Spleen (tissue), 10 donors: ENCODE measurements around the gene RFX1. TPM values are rescaled to one million over a fixed set of nuclear protein-coding genes. Genes with fewer than 3 reads are reported as not detected.

Source experiments
- polyA plus RNA-seq, 3 donors: library from polyadenylated mRNA; stranded (reverse); fragments of 200-250 nt; gene quantifications; one replicate each; pipeline ENCODE4 v1.2.1, GENCODE V29; 2013
- total RNA-seq, 7 donors: library from RNA; depleted of rRNA in 3 of 7; stranded (reverse); fragments of >200 nt in 3 of 7; fragmentation: NEBNext Ultra II Directional in 4 of 7; extraction: Animal tissue kit (Norgen Biotek cat#: 25700) in 4 of 7; gene quantifications; one replicate each; pipeline versions ENCODE4 v1.1.0 to v1.2.1, GENCODE V29; 2016 to 2021
- donor health status: healthy with polysubstance abuse.
- donor health status: DM: no; HTN: no; CAD: no; lungs with moderate emphysema.
- donor health status: DM: no; HTN: no; CAD: no.
- donor health status: Bipolar disorder and iron deficiency.
- donor health status: healthy.
- donor health status: DM: no; HTN: no; CAD: no.
- donor health status: DM: yes; HTN: yes; CAD: no.

The RFX1 gene
- total and polyA plus RNA-seq, 10 donors: 2.2 to 22.4 (median 10.9) TPM

Other genes with a start within 250 kb of the RFX1 start
- 10 to 100 TPM; 31.2 to 64.6 (median 36.6) TPM for gene MRI1, start 241.8 kb downstream of the RFX1 start, total RNA-seq
- 10 to 100 TPM; 21.2 to 25.1 (median 21.7) TPM for gene MRI1, start 241.8 kb downstream of the RFX1 start, polyA plus RNA-seq
- gene C19orf53, start 231.9 kb downstream of the RFX1 start, total RNA-seq: 100 to 1,000 TPM in 2 of 7 donors, 10 to 100 TPM in 5; 39.6 to 190 (median 55.5) TPM
- 100 to 1,000 TPM; 137 to 183 (median 164) TPM for gene C19orf53, start 231.9 kb downstream of the RFX1 start, polyA plus RNA-seq
- 10 to 100 TPM in 3 of 7 donors, 1 to 10 TPM in 4; 6.2 to 14.8 (median 9.4) TPM for gene ZSWIM4, start 210.9 kb downstream of the RFX1 start, total RNA-seq
- gene ZSWIM4, start 210.9 kb downstream of the RFX1 start, polyA plus RNA-seq: 1 to 10 TPM; 1.5 to 4.7 (median 1.7) TPM
- gene NANOS3, start 129.2 kb downstream of the RFX1 start, total RNA-seq: not detected
- under 1 TPM; 0.42 to 0.99 (median 0.52) TPM for gene NANOS3, start 129.2 kb downstream of the RFX1 start, polyA plus RNA-seq
- 1 to 10 TPM in 6 of 7 donors, under 1 TPM in 1; 0.97 to 3.5 (median 2.1) TPM for gene BRME1, start 100.2 kb downstream of the RFX1 start, total RNA-seq
- 1 to 10 TPM; 1.3 to 3.8 (median 2.7) TPM for gene BRME1, start 100.2 kb downstream of the RFX1 start, polyA plus RNA-seq
- gene CC2D1A, start 100.1 kb downstream of the RFX1 start, total RNA-seq: 10 to 100 TPM; 26.2 to 40.1 (median 28.8) TPM
- gene CC2D1A, start 100.1 kb downstream of the RFX1 start, polyA plus RNA-seq: 10 to 100 TPM; 13.0 to 27.2 (median 24.5) TPM
- 1 to 10 TPM in 2 of 7 donors, under 1 TPM in 4, not detected in 1; 0.19 to 3.0 (median 0.79) TPM for gene PODNL1, start 67.9 kb downstream of the RFX1 start, total RNA-seq
- gene PODNL1, start 67.9 kb downstream of the RFX1 start, polyA plus RNA-seq: under 1 TPM; 0.20 to 0.54 (median 0.41) TPM
- gene DCAF15, start 53.8 kb downstream of the RFX1 start, total RNA-seq: 10 to 100 TPM; 27.7 to 58.6 (median 43.2) TPM
- gene DCAF15, start 53.8 kb downstream of the RFX1 start, polyA plus RNA-seq: 10 to 100 TPM; 44.7 to 84.9 (median 79.0) TPM
- not detected for gene RLN3, start 21.8 kb upstream of the RFX1 start, total RNA-seq
- gene RLN3, start 21.8 kb upstream of the RFX1 start, polyA plus RNA-seq: under 1 TPM in 1 of 3 donors, not detected in 2; 0.35 TPM
- 10 to 100 TPM; 15.7 to 28.7 (median 20.8) TPM for gene IL27RA, start 25.4 kb upstream of the RFX1 start, total RNA-seq
- gene IL27RA, start 25.4 kb upstream of the RFX1 start, polyA plus RNA-seq: 10 to 100 TPM; 12.8 to 14.4 (median 13.4) TPM
- gene PALM3, start 55.8 kb upstream of the RFX1 start, total RNA-seq: not detected
- gene PALM3, start 55.8 kb upstream of the RFX1 start, polyA plus RNA-seq: under 1 TPM; 0.02 to 0.32 (median 0.05) TPM
- gene MISP3, start 66.5 kb upstream of the RFX1 start, total RNA-seq: 1 to 10 TPM; 1.8 to 8.0 (median 2.0) TPM
- gene MISP3, start 66.5 kb upstream of the RFX1 start, polyA plus RNA-seq: 1 to 10 TPM; 1.5 to 2.2 (median 1.9) TPM
- gene C19orf67, start 79.5 kb upstream of the RFX1 start, total RNA-seq: 1 to 10 TPM in 1 of 7 donors, not detected in 6; 4.9 TPM
- gene C19orf67, start 79.5 kb upstream of the RFX1 start, polyA plus RNA-seq: not detected
- 10 to 100 TPM; 25.5 to 36.8 (median 30.6) TPM for gene SAMD1, start 84.4 kb upstream of the RFX1 start, total RNA-seq
- 10 to 100 TPM; 19.6 to 31.4 (median 24.3) TPM for gene SAMD1, start 84.4 kb upstream of the RFX1 start, polyA plus RNA-seq
- 100 to 1,000 TPM in 6 of 7 donors, 10 to 100 TPM in 1; 87.7 to 256 (median 132) TPM for gene PRKACA, start 111.4 kb upstream of the RFX1 start, total RNA-seq
- gene PRKACA, start 111.4 kb upstream of the RFX1 start, polyA plus RNA-seq: 10 to 100 TPM; 26.6 to 77.3 (median 31.4) TPM
- gene ASF1B, start 130.3 kb upstream of the RFX1 start, total RNA-seq: 10 to 100 TPM in 3 of 7 donors, 1 to 10 TPM in 4; 4.0 to 24.8 (median 7.0) TPM
- 10 to 100 TPM in 2 of 3 donors, 1 to 10 TPM in 1; 3.8 to 12.5 (median 10.1) TPM for gene ASF1B, start 130.3 kb upstream of the RFX1 start, polyA plus RNA-seq
- gene ADGRL1, start 199.8 kb upstream of the RFX1 start, total RNA-seq: 10 to 100 TPM in 6 of 7 donors, 1 to 10 TPM in 1; 10.0 to 21.1 (median 13.4) TPM
- gene ADGRL1, start 199.8 kb upstream of the RFX1 start, polyA plus RNA-seq: 1 to 10 TPM; 1.8 to 5.8 (median 2.3) TPM